ENCODE data around the gene CD302. TPM values are rescaled to one million over a fixed set of nuclear protein-coding genes. Genes with fewer than 3 reads are reported as not detected.

The CD302 gene
- polyA plus RNA-seq, 2 of the 4 experiments (the other 2 are of a cell fraction) = 2.5 to 8.4 TPM

GRCh38 chr2:159802673-159803072, 4.7 kb upstream of the CD302 start (continued):
- TF ChIP-seq NPAS2 (CRISPR knock-in tag; IDR thresholded peaks at IDR 0.05; ENCODE audit: borderline replicate concordance) (no peak), CHD4 (IDR thresholded peaks at IDR 0.05; ENCODE audit: borderline replicate concordance) (no peak)

GRCh38 chr2:159799833-159800232, 1.8 kb upstream of the CD302 start:
- Histone ChIP-seq H3K4me3 (no peak overlapping the region), H3K9me3 (no peaks in the 10 kb centered on the region), H3K4me1 (peaks cover 7% of the 10 kb centered on the region; the same call in 2 of the 3 replicates), H3K4me2 (no peak overlapping the region), H3K27ac (no peak overlapping the region)
- TF ChIP-seq HEYL (CRISPR knock-in tag; IDR thresholded peaks at IDR 0.05) = no peak
- TF ChIP-seq EHMT2 (IDR thresholded peaks at IDR 0.05; ENCODE audit: low read depth) = no peak
- TF ChIP-seq, protein P1, sequence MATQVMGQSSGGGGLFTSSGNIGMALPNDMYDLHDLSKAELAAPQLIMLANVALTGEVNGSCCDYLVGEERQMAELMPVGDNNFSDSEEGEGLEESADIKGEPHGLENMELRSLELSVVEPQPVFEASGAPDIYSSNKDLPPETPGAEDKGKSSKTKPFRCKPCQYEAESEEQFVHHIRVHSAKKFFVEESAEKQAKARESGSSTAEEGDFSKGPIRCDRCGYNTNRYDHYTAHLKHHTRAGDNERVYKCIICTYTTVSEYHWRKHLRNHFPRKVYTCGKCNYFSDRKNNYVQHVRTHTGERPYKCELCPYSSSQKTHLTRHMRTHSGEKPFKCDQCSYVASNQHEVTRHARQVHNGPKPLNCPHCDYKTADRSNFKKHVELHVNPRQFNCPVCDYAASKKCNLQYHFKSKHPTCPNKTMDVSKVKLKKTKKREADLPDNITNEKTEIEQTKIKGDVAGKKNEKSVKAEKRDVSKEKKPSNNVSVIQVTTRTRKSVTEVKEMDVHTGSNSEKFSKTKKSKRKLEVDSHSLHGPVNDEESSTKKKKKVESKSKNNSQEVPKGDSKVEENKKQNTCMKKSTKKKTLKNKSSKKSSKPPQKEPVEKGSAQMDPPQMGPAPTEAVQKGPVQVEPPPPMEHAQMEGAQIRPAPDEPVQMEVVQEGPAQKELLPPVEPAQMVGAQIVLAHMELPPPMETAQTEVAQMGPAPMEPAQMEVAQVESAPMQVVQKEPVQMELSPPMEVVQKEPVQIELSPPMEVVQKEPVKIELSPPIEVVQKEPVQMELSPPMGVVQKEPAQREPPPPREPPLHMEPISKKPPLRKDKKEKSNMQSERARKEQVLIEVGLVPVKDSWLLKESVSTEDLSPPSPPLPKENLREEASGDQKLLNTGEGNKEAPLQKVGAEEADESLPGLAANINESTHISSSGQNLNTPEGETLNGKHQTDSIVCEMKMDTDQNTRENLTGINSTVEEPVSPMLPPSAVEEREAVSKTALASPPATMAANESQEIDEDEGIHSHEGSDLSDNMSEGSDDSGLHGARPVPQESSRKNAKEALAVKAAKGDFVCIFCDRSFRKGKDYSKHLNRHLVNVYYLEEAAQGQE (IDR thresholded peaks at IDR 0.05) = no peak
- TF ChIP-seq KDM1A (IDR thresholded peaks at IDR 0.05; ENCODE audit: low read depth) = no peak
- no peak for TF ChIP-seq NFE2L2 (conservative IDR thresholded peaks at IDR 0.05; ENCODE audit: low read length)
- no peak for TF ChIP-seq HES2 (IDR thresholded peaks at IDR 0.05)
- TF ChIP-seq, protein P2, sequence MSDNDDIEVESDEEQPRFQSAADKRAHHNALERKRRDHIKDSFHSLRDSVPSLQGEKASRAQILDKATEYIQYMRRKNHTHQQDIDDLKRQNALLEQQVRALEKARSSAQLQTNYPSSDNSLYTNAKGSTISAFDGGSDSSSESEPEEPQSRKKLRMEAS (IDR thresholded peaks at IDR 0.05) = no peak
- TF ChIP-seq, protein P3, sequence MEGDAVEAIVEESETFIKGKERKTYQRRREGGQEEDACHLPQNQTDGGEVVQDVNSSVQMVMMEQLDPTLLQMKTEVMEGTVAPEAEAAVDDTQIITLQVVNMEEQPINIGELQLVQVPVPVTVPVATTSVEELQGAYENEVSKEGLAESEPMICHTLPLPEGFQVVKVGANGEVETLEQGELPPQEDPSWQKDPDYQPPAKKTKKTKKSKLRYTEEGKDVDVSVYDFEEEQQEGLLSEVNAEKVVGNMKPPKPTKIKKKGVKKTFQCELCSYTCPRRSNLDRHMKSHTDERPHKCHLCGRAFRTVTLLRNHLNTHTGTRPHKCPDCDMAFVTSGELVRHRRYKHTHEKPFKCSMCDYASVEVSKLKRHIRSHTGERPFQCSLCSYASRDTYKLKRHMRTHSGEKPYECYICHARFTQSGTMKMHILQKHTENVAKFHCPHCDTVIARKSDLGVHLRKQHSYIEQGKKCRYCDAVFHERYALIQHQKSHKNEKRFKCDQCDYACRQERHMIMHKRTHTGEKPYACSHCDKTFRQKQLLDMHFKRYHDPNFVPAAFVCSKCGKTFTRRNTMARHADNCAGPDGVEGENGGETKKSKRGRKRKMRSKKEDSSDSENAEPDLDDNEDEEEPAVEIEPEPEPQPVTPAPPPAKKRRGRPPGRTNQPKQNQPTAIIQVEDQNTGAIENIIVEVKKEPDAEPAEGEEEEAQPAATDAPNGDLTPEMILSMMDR (IDR thresholded peaks at IDR 0.05) = no peak
- no peak for TF ChIP-seq POLR2AphosphoS2 (conservative IDR thresholded peaks at IDR 0.05; ENCODE audit: low read length)
- no peak for TF ChIP-seq FOSB (CRISPR knock-in tag; IDR thresholded peaks at IDR 0.05)
- no peak for TF ChIP-seq RFX5 (IDR thresholded peaks at IDR 0.05)
- no peak for TF ChIP-seq RARB (CRISPR knock-in tag; IDR thresholded peaks at IDR 0.05)
- TF ChIP-seq MAZ (IDR thresholded peaks at IDR 0.05; ENCODE audit: borderline replicate concordance, low read depth, low read length) = no peak
- DNase-seq (ENCODE audit: low read depth in 1 of 2, low spot score in 1 of 2) = no peak
- FAIRE-seq = no peak
- ATAC-seq = no peak
- ChIA-PET CTCF (interaction anchor here (2.2 kb wide), 1 partner anchor 8 kb away, joined by 12 read pairs; no protein-coding TSS in a partner anchor), POLR2A (no interaction called here)
- 34% methylated on average over 1 of the region's 1 CpG for WGBS (ENCODE audit: missing lambda C conversion rate)

DNA sequence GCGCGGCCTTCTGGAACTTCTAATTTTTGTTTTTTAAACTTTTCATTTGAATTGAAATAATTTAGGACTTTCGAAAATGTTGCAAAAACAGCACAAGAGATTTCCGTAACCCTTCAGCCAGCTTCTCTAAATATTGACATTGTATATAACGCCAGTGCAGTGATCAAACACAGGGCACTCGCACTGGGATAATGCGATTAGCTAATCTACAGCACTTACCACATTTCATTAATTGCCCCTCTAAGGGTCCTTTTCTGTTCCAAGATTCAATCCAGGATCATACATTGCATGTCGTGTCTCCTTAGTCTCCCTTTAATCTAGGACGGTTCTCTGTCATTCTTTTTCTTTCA, 343 bp upstream of the CD302 start:
- ChIA-PET POLR2A (no interaction called here), CTCF (interaction anchor here (2.2 kb wide), 1 partner anchor 9 kb away, joined by 12 read pairs; no protein-coding TSS in a partner anchor)
- 8% methylated on average over 9 of the region's 9 CpGs for WGBS (ENCODE audit: missing lambda C conversion rate)
- ATAC-seq (peak in 1 of 2 experiments; percentile 12; a peak in 3 of 6 replicates), FAIRE-seq (no peak), DNase-seq (ENCODE audit: low read depth in 1 of 2, low spot score in 1 of 2) (no peak)
- H3K9me3 ChIP-seq = no peaks in the 10 kb centered on the region
- peaks cover 7% of the 10 kb centered on the region; the same call in 2 of the 3 replicates for H3K4me1 ChIP-seq
- peak overlapping the region; percentile 96 for H3K4me2 ChIP-seq
- H3K27ac ChIP-seq = peak overlapping the region; percentile 70 to 82
- peak overlapping the region; percentile 81 for H3K4me3 ChIP-seq
- TF ChIP-seq FOSL2 (IDR thresholded peaks at IDR 0.05) (no peak), FOSL2 (CRISPR knock-in tag; IDR thresholded peaks at IDR 0.05) (no peak), NR3C1 (IDR thresholded peaks at IDR 0.05) (no peak), ELK1 (IDR thresholded peaks at IDR 0.05; ENCODE audit: low read depth, low read length) (no peak), NFE2L2 (conservative IDR thresholded peaks at IDR 0.05; ENCODE audit: low read length) (no peak), CHD4 (IDR thresholded peaks at IDR 0.05; ENCODE audit: borderline replicate concordance) (no peak), HOXB13 (CRISPR knock-in tag; IDR thresholded peaks at IDR 0.05; ENCODE audit: low read depth) (no peak), RCOR1 (IDR thresholded peaks at IDR 0.05; ENCODE audit: low read depth, low read length) (no peak), MAFK (IDR thresholded peaks at IDR 0.05; ENCODE audit: partially characterized antibody) (no peak), BHLHE40 (IDR thresholded peaks at IDR 0.05; ENCODE audit: low read depth, low read length) (no peak), EP300 (IDR thresholded peaks at IDR 0.05) (no peak), GATA3 (IDR thresholded peaks at IDR 0.05; ENCODE audit: borderline replicate concordance) (no peak), FOXS1 (CRISPR knock-in tag; IDR thresholded peaks at IDR 0.05) (no peak), MYC (IDR thresholded peaks at IDR 0.05; ENCODE audit: borderline replicate concordance, low read length) (no peak)
- TF ChIP-seq, protein P4, sequence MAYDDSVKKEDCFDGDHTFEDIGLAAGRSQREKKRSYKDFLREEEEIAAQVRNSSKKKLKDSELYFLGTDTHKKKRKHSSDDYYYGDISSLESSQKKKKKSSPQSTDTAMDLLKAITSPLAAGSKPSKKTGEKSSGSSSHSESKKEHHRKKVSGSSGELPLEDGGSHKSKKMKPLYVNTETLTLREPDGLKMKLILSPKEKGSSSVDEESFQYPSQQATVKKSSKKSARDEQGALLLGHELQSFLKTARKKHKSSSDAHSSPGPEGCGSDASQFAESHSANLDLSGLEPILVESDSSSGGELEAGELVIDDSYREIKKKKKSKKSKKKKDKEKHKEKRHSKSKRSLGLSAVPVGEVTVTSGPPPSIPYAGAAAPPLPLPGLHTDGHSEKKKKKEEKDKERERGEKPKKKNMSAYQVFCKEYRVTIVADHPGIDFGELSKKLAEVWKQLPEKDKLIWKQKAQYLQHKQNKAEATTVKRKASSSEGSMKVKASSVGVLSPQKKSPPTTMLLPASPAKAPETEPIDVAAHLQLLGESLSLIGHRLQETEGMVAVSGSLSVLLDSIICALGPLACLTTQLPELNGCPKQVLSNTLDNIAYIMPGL (CRISPR knock-in tag; IDR thresholded peaks at IDR 0.05; ENCODE audit: borderline replicate concordance) = no peak
